HepG2 (cell line): ENCODE results near the gene ANO6. TPM values are rescaled to one million over a fixed set of nuclear protein-coding genes. Genes with fewer than 3 reads are reported as not detected.

Experiments used
- CBX5 ChIP-seq: sonication (generic); formaldehyde crosslinking; IDR thresholded peaks from 2 replicates; pipeline ENCODE4 v1.4.0; 2020; ENCODE audit warnings: missing genetic modification reagents, borderline replicate concordance
- CREBL2 ChIP-seq: sonication (generic); formaldehyde crosslinking; IDR thresholded peaks from 2 replicates; pipeline ENCODE4 v1.8.1; 2023; ENCODE audit warnings: missing genetic modification reagents, mild to moderate bottlenecking, borderline replicate concordance
- HOXA9 ChIP-seq: sonication (generic); formaldehyde crosslinking; IDR thresholded peaks from 2 replicates; pipeline ENCODE4 v1.8.1; 2022; ENCODE audit warnings: missing genetic modification reagents, mild to moderate bottlenecking, moderate library complexity, borderline replicate concordance
- NFE2 ChIP-seq: sonication (generic); formaldehyde crosslinking; IDR thresholded peaks from 2 replicates; pipeline ENCODE4 v1.4.0; 2020; ENCODE audit warnings: missing genetic modification reagents
- PATZ1 ChIP-seq: sonication (generic); formaldehyde crosslinking; IDR thresholded peaks from 2 replicates; pipeline ENCODE4 v1.4.0; 2020; ENCODE audit warnings: missing genetic modification reagents
- ZBTB37 ChIP-seq: sonication (generic); formaldehyde crosslinking; IDR thresholded peaks from 2 replicates; pipeline ENCODE4 v1.4.0; 2020; ENCODE audit warnings: mild to moderate bottlenecking, missing genetic modification reagents
- ZNF256 ChIP-seq: sonication (generic); formaldehyde crosslinking; conservative IDR thresholded peaks from 2 replicates; pipeline ENCODE4 v1.4.0; 2020; ENCODE audit warnings: missing genetic modification reagents
- ZNF317 ChIP-seq: sonication (generic); formaldehyde crosslinking; IDR thresholded peaks from 2 replicates; pipeline ENCODE4 v1.5.0; 2020; ENCODE audit warnings: mild to moderate bottlenecking, missing genetic modification reagents
- ZNF503 ChIP-seq: sonication (generic); formaldehyde crosslinking; IDR thresholded peaks from 2 replicates; pipeline ENCODE4 v1.4.0; 2020; ENCODE audit warnings: missing genetic modification reagents
- ZNF691 ChIP-seq: sonication (generic); formaldehyde crosslinking; IDR thresholded peaks from 2 replicates; pipeline ENCODE4 v1.4.0; 2020; ENCODE audit warnings: missing genetic modification reagents, low read depth, mild to moderate bottlenecking, borderline replicate concordance
- ZNF703 ChIP-seq: sonication (generic); formaldehyde crosslinking; IDR thresholded peaks from 2 replicates; pipeline ENCODE4 v1.5.1; 2020; ENCODE audit warnings: missing genetic modification reagents, mild to moderate bottlenecking, moderate library complexity, borderline replicate concordance
- ZNF800 ChIP-seq: sonication (generic); formaldehyde crosslinking; IDR thresholded peaks from 2 replicates; pipeline ENCODE4 v1.4.0; 2020; ENCODE audit warnings: missing genetic modification reagents
- ZXDC ChIP-seq: sonication (generic); formaldehyde crosslinking; IDR thresholded peaks from 2 replicates; pipeline ENCODE4 v1.5.0; 2020; ENCODE audit warnings: mild to moderate bottlenecking, missing genetic modification reagents
- polyA plus RNA-seq, 8 experiments: library from polyadenylated mRNA; depleted of rRNA in 3 of 8; stranded (reverse) in 7 of 8; unstranded in 1 of 8; fragments of >200 nt; fragmentation: Illumina TruSeq in 4 of 8; extraction: Trizol in 4 of 8; gene quantifications; 2 replicates each; pipeline versions ENCODE4 v1.2.1 to v1.2.3, GENCODE V29; 2011 to 2016; ENCODE audit warnings: low read depth in 4 of 8, missing spikeins in 1 of 8, mixed read lengths in 1 of 8; ENCODE audit not compliant: insufficient read depth in 1 of 8
- total RNA-seq, 5 experiments: library from RNA; depleted of rRNA; stranded (reverse); fragments of >200 nt; fragmentation: Illumina TruSeq; extraction: Trizol; gene quantifications; 2 replicates each; pipeline ENCODE4 v1.2.3, GENCODE V29; 2016; ENCODE audit warnings: low read depth in 1 of 5

ANO6 gene
- total and polyA plus RNA-seq, 2 of the 13 experiments (the other 11 are each of a cell fraction or from before 2014, with no cell fraction given), result 37.8 to 57.1 TPM

GRCh38 chr12:45215419-45216229, at the start of gene ANO6 (continued):
- TF ChIP-seq NFE2 (CRISPR knock-in tag) (no peak), ZNF691 (peak; percentile 56; the same call in 1 of the 2 replicates), ZNF317 (CRISPR knock-in tag) (0 out of 2 replicates have a peak, but pooled peaks have one; percentile 46), ZNF256 (CRISPR knock-in tag) (0 out of 2 replicates have a peak, but pooled peaks have one; percentile 65), ZXDC (CRISPR knock-in tag) (peak; percentile 36; the same call in 1 of the 2 replicates), ZNF503 (CRISPR knock-in tag) (peak; percentile 38; the same call in 1 of the 2 replicates), ZBTB37 (CRISPR knock-in tag) (no peak), CBX5 (peak; percentile 76; the same call in 1 of the 2 replicates), CREBL2 (CRISPR knock-in tag) (0 out of 2 replicates have a peak, but pooled peaks have one; percentile 54), ZNF800 (CRISPR knock-in tag) (peak; percentile 85), PATZ1 (CRISPR knock-in tag) (no peak; the same call in 1 of the 2 replicates), ZNF703 (CRISPR knock-in tag) (peak; percentile 79), HOXA9 (CRISPR knock-in tag) (0 out of 2 replicates have a peak, but pooled peaks have one; percentile 45)
